GM23248 (cell line): ENCODE results near the gene ACTG1. TPM values are rescaled to one million over a fixed set of nuclear protein-coding genes. Genes with fewer than 3 reads are reported as not detected.

ENCODE experiments used
- DNase-seq: peaks from one replicate; pipeline ENCODE4 v3.0.0-alpha.2; 2015
- H2AFZ ChIP-seq: fragments of 200-600 bp; sonication (generic); 2 replicates; pipeline ENCODE4 v1.6.1; 2016; ENCODE audit warnings: antibody characterized with exemption
- H3F3A ChIP-seq: fragments of 200-600 bp; sonication (generic); 2 replicates; pipeline ENCODE4 v1.6.1; 2016; ENCODE audit warnings: mild to moderate bottlenecking, antibody characterized with exemption, mixed run types; ENCODE audit not compliant: insufficient read depth
- H3K27ac ChIP-seq: fragments of 200-600 bp; sonication (generic); 2 replicates; pipeline ENCODE4 v1.5.1; 2016; ENCODE audit warnings: mild to moderate bottlenecking
- H3K27me3 ChIP-seq: fragments of 200-600 bp; sonication (generic); replicated peaks from 2 replicates; pipeline ENCODE4 v1.6.1; 2016; ENCODE audit warnings: mild to moderate bottlenecking; ENCODE audit not compliant: insufficient read depth
- H3K36me3 ChIP-seq: fragments of 200-600 bp; sonication (generic); 2 replicates; pipeline ENCODE4 v1.6.1; 2016; ENCODE audit warnings: low read depth, mild to moderate bottlenecking
- H3K4me1 ChIP-seq: fragments of 200-600 bp; sonication (generic); 2 replicates; pipeline ENCODE4 v1.6.1; 2016; ENCODE audit warnings: mild to moderate bottlenecking; ENCODE audit not compliant: insufficient read depth
- H3K4me2 ChIP-seq: fragments of 200-600 bp; sonication (generic); one replicate; pipeline ENCODE4 v1.6.1; 2016; ENCODE audit warnings: mild to moderate bottlenecking; ENCODE audit not compliant: unreplicated experiment
- H3K4me3 ChIP-seq: fragments of 200-600 bp; sonication (generic); 2 replicates; pipeline ENCODE4 v1.5.1; 2016; ENCODE audit warnings: mild to moderate bottlenecking
- H3K79me2 ChIP-seq: fragments of 200-600 bp; sonication (generic); 2 replicates; pipeline ENCODE4 v1.6.1; 2016; ENCODE audit warnings: mild to moderate bottlenecking; ENCODE audit not compliant: insufficient read depth
- H3K9ac ChIP-seq: fragments of 200-600 bp; sonication (generic); 2 replicates; pipeline ENCODE4 v1.6.1; 2016; ENCODE audit warnings: mild to moderate bottlenecking
- H3K9me2 ChIP-seq: fragments of 200-600 bp; sonication (generic); 2 replicates; pipeline ENCODE4 v1.6.1; 2016; ENCODE audit warnings: mixed run types, mild to moderate bottlenecking, moderate library complexity; ENCODE audit not compliant: insufficient read depth
- H3K9me3 ChIP-seq: fragments of 200-600 bp; sonication (generic); one replicate; pipeline ENCODE4 v1.6.1; 2017; ENCODE audit warnings: low read depth
- H4K20me1 ChIP-seq: fragments of 200-600 bp; sonication (generic); 2 replicates; pipeline ENCODE4 v1.6.0; 2016; ENCODE audit not compliant: insufficient read depth
- EZH2 ChIP-seq: fragments of 200-600 bp; sonication (generic); IDR thresholded peaks from 2 replicates; pipeline ENCODE4 v1.6.1; 2018; ENCODE audit warnings: antibody characterized with exemption, mild to moderate bottlenecking; ENCODE audit not compliant: insufficient read depth, poor library complexity, severe bottlenecking
- EZH2phosphoT487 ChIP-seq: fragments of 200-600 bp; sonication (generic); IDR thresholded peaks from 2 replicates; pipeline ENCODE4 v1.6.1; 2018; ENCODE audit warnings: antibody characterized with exemption, moderate library complexity, mild to moderate bottlenecking, low read depth; ENCODE audit not compliant: insufficient read depth
- WGBS, 2 experiments: methylation state at CpG; one replicate each; pipeline ENCODE4 v1.1.6; 2015 to 2017; ENCODE audit warnings: low lambda C conversion rate in 2 of 2, low coverage in 1 of 2; ENCODE audit errors: missing lambda C conversion rate in 2 of 2; 5-methylcytosine and 5-hydroxymethylcytosine counted together
- in situ Hi-C: fragments of 300-500 bp; cut with MboI; formaldehyde crosslinking; loops from 2 replicates; pipeline ENCODE4 v1.15.0; 2020
- polyA plus RNA-seq: library from polyadenylated mRNA; unstranded; fragments of >200 nt; fragmentation: Nextera tagmentation; extraction: Ambion mirVana; gene quantifications from 2 replicates; pipeline ENCODE4 v1.2.1, GENCODE V29; 2016
- total RNA-seq: library from RNA; depleted of rRNA; stranded (reverse); fragments of >200 nt; shearing (Covaris generic); gene quantifications from 2 replicates; pipeline ENCODE4 v1.2.3, GENCODE V29; 2014

The ACTG1 gene
- total and polyA plus RNA-seq, 2 experiments from 2014 or later, result 3,778 to 9,349 TPM

GRCh38 chr17:81516439-81516838 is 3.8 kb upstream of the ACTG1 start:
- peak overlapping the region; percentile 91 for H3K4me2 ChIP-seq
- DNase-seq, result no peak
- H3K9me2 ChIP-seq, result no peaks in the 10 kb centered on the region
- no peaks in the 10 kb centered on the region for H3K27me3 ChIP-seq
- H3K36me3 ChIP-seq, result peaks cover 6% of the 10 kb centered on the region
- no peaks in the 10 kb centered on the region for H3K9me3 ChIP-seq
- H3K4me3 ChIP-seq, result peak overlapping the region; percentile 87
- H3K79me2 ChIP-seq, result peaks cover 44% of the 10 kb centered on the region
- in situ Hi-C loops, result no loop called here
- peak overlapping the region; percentile 81 for H3K9ac ChIP-seq
- WGBS, 2 experiments, result 45 to 53% methylated on average over 4 of the region's 4 CpGs
- TF ChIP-seq EZH2phosphoT487 (no peak), EZH2 (no peak)
- H3K27ac ChIP-seq, result peak overlapping the region; percentile 82; the same call in 1 of the 2 replicates
- peaks cover 4% of the 10 kb centered on the region; the same call in 1 of the 2 replicates for H4K20me1 ChIP-seq
- H3K4me1 ChIP-seq, result peaks cover 28% of the 10 kb centered on the region
- peaks cover 31% of the 10 kb centered on the region for H3F3A ChIP-seq
- H2AFZ ChIP-seq, result no peak overlapping the region

GRCh38 chr17:81515530-81516041 is 3.0 kb upstream of the ACTG1 start:
- H3K4me2 ChIP-seq, result peak overlapping the region; percentile 91
- H4K20me1 ChIP-seq, result peaks cover 9% of the 10 kb centered on the region; the same call in 1 of the 2 replicates
- no peak for TF ChIP-seq EZH2phosphoT487
- no peak for TF ChIP-seq EZH2
- H3K79me2 ChIP-seq, result peaks cover 53% of the 10 kb centered on the region
- peak overlapping the region; percentile 87 for H3K4me3 ChIP-seq
- no peaks in the 10 kb centered on the region for H3K27me3 ChIP-seq
- peak overlapping the region; percentile 81 for H3K9ac ChIP-seq
- H3K4me1 ChIP-seq, result peaks cover 28% of the 10 kb centered on the region
- in situ Hi-C loops, result no loop called here
- no peak for DNase-seq
- peaks cover 35% of the 10 kb centered on the region for H3F3A ChIP-seq
- no peaks in the 10 kb centered on the region for H3K9me3 ChIP-seq
- H2AFZ ChIP-seq, result no peak overlapping the region
- H3K36me3 ChIP-seq, result peaks cover 14% of the 10 kb centered on the region
- 54 to 58% methylated on average over 19 of the region's 19 CpGs for WGBS, 2 experiments
- no peaks in the 10 kb centered on the region for H3K9me2 ChIP-seq
- H3K27ac ChIP-seq, result peak overlapping the region; percentile 82

GRCh38 chr17:81514739-81515529 is 2.3 kb upstream of the ACTG1 start:
- Histone ChIP-seq H3K4me1 (peaks cover 28% of the 10 kb centered on the region), H2AFZ (peak overlapping the region; percentile 28; the same call in 1 of the 2 replicates), H3K36me3 (peaks cover 21% of the 10 kb centered on the region), H3K9me2 (no peaks in the 10 kb centered on the region), H3F3A (peaks cover 39% of the 10 kb centered on the region), H3K4me2 (peak overlapping the region; percentile 91), H3K27ac (peak overlapping the region; percentile 82), H3K27me3 (no peaks in the 10 kb centered on the region), H3K79me2 (peaks cover 59% of the 10 kb centered on the region), H3K4me3 (peak overlapping the region; percentile 87), H3K9me3 (no peaks in the 10 kb centered on the region), H3K9ac (peak overlapping the region; percentile 81), H4K20me1 (peaks cover 16% of the 10 kb centered on the region; the same call in 1 of the 2 replicates)
- WGBS, 2 experiments, result 2 to 4% methylated on average over 27 to 63 of the region's 82 CpGs
- peak; percentile 88 for DNase-seq
- in situ Hi-C loops, result no loop called here
- TF ChIP-seq EZH2phosphoT487 (no peak), EZH2 (no peak)

GRCh38 chr17:81514489-81514738 is 1.8 kb upstream of the ACTG1 start:
- H3K9ac ChIP-seq, result peak overlapping the region; percentile 81
- peaks cover 28% of the 10 kb centered on the region for H3K4me1 ChIP-seq
- in situ Hi-C loops, result no loop called here
- H3K27me3 ChIP-seq, result no peaks in the 10 kb centered on the region
- H3K9me2 ChIP-seq, result no peaks in the 10 kb centered on the region
- peaks cover 21% of the 10 kb centered on the region; the same call in 1 of the 2 replicates for H4K20me1 ChIP-seq
- TF ChIP-seq EZH2phosphoT487 (no peak), EZH2 (no peak)
- H3K9me3 ChIP-seq, result no peaks in the 10 kb centered on the region
- peaks cover 44% of the 10 kb centered on the region for H3F3A ChIP-seq
- H3K4me3 ChIP-seq, result peak overlapping the region; percentile 87
- peaks cover 26% of the 10 kb centered on the region for H3K36me3 ChIP-seq
- H3K27ac ChIP-seq, result peak overlapping the region; percentile 82
- no peak for DNase-seq
- WGBS, 2 experiments, result 0 to 2% methylated on average over 7 to 16 of the region's 34 CpGs
- H3K4me2 ChIP-seq, result peak overlapping the region; percentile 91
- H2AFZ ChIP-seq, result no peak overlapping the region
- peaks cover 65% of the 10 kb centered on the region for H3K79me2 ChIP-seq
